HepG2 (cell line): ENCODE measurements around the gene CYP46A1. TPM values are rescaled to one million over a fixed set of nuclear protein-coding genes. Genes with fewer than 3 reads are reported as not detected.

Experiments used
- AKAP8 ChIP-seq: sonication (generic); formaldehyde crosslinking; IDR thresholded peaks from 2 replicates; pipeline ENCODE4 v1.5.1; 2020; ENCODE audit warnings: mild to moderate bottlenecking, missing genetic modification reagents
- CBFB ChIP-seq: sonication (generic); formaldehyde crosslinking; IDR thresholded peaks from 2 replicates; pipeline ENCODE4 v1.4.0; 2020; ENCODE audit warnings: missing genetic modification reagents
- HES4 ChIP-seq: sonication (generic); formaldehyde crosslinking; IDR thresholded peaks from 2 replicates; pipeline ENCODE4 v1.9.0; 2021; ENCODE audit warnings: mild to moderate bottlenecking, missing genetic modification reagents, borderline replicate concordance
- ISX ChIP-seq: sonication (generic); formaldehyde crosslinking; conservative IDR thresholded peaks from 2 replicates; pipeline ENCODE4 v1.5.0; 2020; ENCODE audit warnings: missing genetic modification reagents
- KLF15 ChIP-seq: sonication (generic); formaldehyde crosslinking; IDR thresholded peaks from 2 replicates; pipeline ENCODE4 v1.8.1; 2023; ENCODE audit warnings: borderline replicate concordance, mild to moderate bottlenecking, inconsistent platforms, missing genetic modification reagents, mixed read lengths
- LCORL ChIP-seq, 2 experiments: fragments of 450-650 bp in 1 of 2; sonication (generic) in 1 of 2; formaldehyde crosslinking in 1 of 2; IDR thresholded peaks; 2 replicates each; pipeline versions ENCODE4 v1.5.0 to v1.6.1; 2017 to 2020; ENCODE audit warnings: antibody characterized with exemption in 1 of 2, missing genetic modification reagents in 1 of 2
- NR2F6 ChIP-seq, 2 experiments: IDR thresholded peaks; 2 replicates each; pipeline ENCODE4 v1.6.1; 2016; ENCODE audit warnings: antibody characterized with exemption in 1 of 2, mild to moderate bottlenecking in 1 of 2
- PAWR ChIP-seq: sonication (generic); formaldehyde crosslinking; IDR thresholded peaks from 2 replicates; pipeline ENCODE4 v1.4.0; 2020; ENCODE audit warnings: missing genetic modification reagents, mild to moderate bottlenecking, borderline replicate concordance
- PRDM10 ChIP-seq: sonication (generic); formaldehyde crosslinking; IDR thresholded peaks from 2 replicates; pipeline ENCODE4 v1.4.0; 2020; ENCODE audit warnings: low read depth, missing genetic modification reagents
- PRDM15 ChIP-seq: sonication (generic); formaldehyde crosslinking; IDR thresholded peaks from 2 replicates; pipeline ENCODE4 v1.4.0; 2020; ENCODE audit warnings: missing genetic modification reagents
- SKI ChIP-seq: fragments of 450-650 bp; IDR thresholded peaks from one replicate; pipeline ENCODE4 v1.6.1; 2018; ENCODE audit warnings: mild to moderate bottlenecking; ENCODE audit not compliant: partially characterized antibody
- SMYD3 ChIP-seq: sonication (generic); formaldehyde crosslinking; IDR thresholded peaks from 2 replicates; pipeline ENCODE4 v1.8.1; 2023; ENCODE audit warnings: mild to moderate bottlenecking, missing genetic modification reagents
- ZBTB7B ChIP-seq: sonication (generic); formaldehyde crosslinking; IDR thresholded peaks from 2 replicates; pipeline ENCODE4 v1.4.0; 2020; ENCODE audit warnings: missing genetic modification reagents
- ZFP36L1 ChIP-seq: sonication (generic); formaldehyde crosslinking; IDR thresholded peaks from 2 replicates; pipeline ENCODE4 v1.8.0; 2022; ENCODE audit warnings: mild to moderate bottlenecking, missing genetic modification reagents, moderate library complexity
- ZFP91 ChIP-seq: sonication (generic); formaldehyde crosslinking; IDR thresholded peaks from 2 replicates; pipeline ENCODE4 v1.9.0; 2022; ENCODE audit warnings: missing genetic modification reagents, mild to moderate bottlenecking, borderline replicate concordance
- ZNF256 ChIP-seq: sonication (generic); formaldehyde crosslinking; conservative IDR thresholded peaks from 2 replicates; pipeline ENCODE4 v1.4.0; 2020; ENCODE audit warnings: missing genetic modification reagents
- ZNF264 ChIP-seq: sonication (generic); formaldehyde crosslinking; IDR thresholded peaks from 2 replicates; pipeline ENCODE4 v1.4.0; 2020; ENCODE audit warnings: missing genetic modification reagents
- ZNF839 ChIP-seq: sonication (generic); formaldehyde crosslinking; IDR thresholded peaks from 2 replicates; pipeline ENCODE4 v1.4.0; 2020; ENCODE audit warnings: missing genetic modification reagents, mild to moderate bottlenecking, borderline replicate concordance
- ZSCAN21 ChIP-seq: sonication (generic); formaldehyde crosslinking; IDR thresholded peaks from 2 replicates; pipeline ENCODE4 v1.8.0; 2022; ENCODE audit warnings: mild to moderate bottlenecking, missing genetic modification reagents, moderate library complexity, borderline replicate concordance
- polyA plus RNA-seq, 8 experiments: library from polyadenylated mRNA; depleted of rRNA in 3 of 8; stranded (reverse) in 7 of 8; unstranded in 1 of 8; fragments of >200 nt; fragmentation: Illumina TruSeq in 4 of 8; extraction: Trizol in 4 of 8; gene quantifications; 2 replicates each; pipeline versions ENCODE4 v1.2.1 to v1.2.3, GENCODE V29; 2011 to 2016; ENCODE audit warnings: low read depth in 4 of 8, missing spikeins in 1 of 8, mixed read lengths in 1 of 8; ENCODE audit not compliant: insufficient read depth in 1 of 8
- total RNA-seq, 5 experiments: library from RNA; depleted of rRNA; stranded (reverse); fragments of >200 nt; fragmentation: Illumina TruSeq; extraction: Trizol; gene quantifications; 2 replicates each; pipeline ENCODE4 v1.2.3, GENCODE V29; 2016; ENCODE audit warnings: low read depth in 1 of 5

CYP46A1 gene
- total and polyA plus RNA-seq, 2 of the 13 experiments (the other 11 are each of a cell fraction or from before 2014, with no cell fraction given) = not detected

- no peak for TF ChIP-seq PRDM10 (CRISPR knock-in tag)
- TF ChIP-seq ZNF839 (CRISPR knock-in tag) = no peak
- no peak for TF ChIP-seq PAWR (CRISPR knock-in tag)
- no peak for TF ChIP-seq ISX (CRISPR knock-in tag)
- TF ChIP-seq ZFP91 = no peak
- 0 out of 2 replicates have a peak, but pooled peaks have one; percentile 30 for TF ChIP-seq ZBTB7B (CRISPR knock-in tag)
- peak; percentile 7; the same call in 1 of the 2 replicates for TF ChIP-seq NR2F6 (IDR thresholded peaks at IDR 0.05)
- no peak for TF ChIP-seq NR2F6 (CRISPR knock-in tag; IDR thresholded peaks at IDR 0.05)
- TF ChIP-seq ZNF256 = no peak
- no peak for TF ChIP-seq CBFB (CRISPR knock-in tag)
- no peak for TF ChIP-seq LCORL (IDR thresholded peaks at IDR 0.05)
- 0 out of 2 replicates have a peak, but pooled peaks have one; percentile 29 for TF ChIP-seq LCORL (CRISPR knock-in tag; IDR thresholded peaks at IDR 0.05)
- no peak for TF ChIP-seq ZNF264
- no peak for TF ChIP-seq ZFP36L1 (CRISPR knock-in tag)
- TF ChIP-seq PRDM15 (CRISPR knock-in tag) = no peak
- no peak for TF ChIP-seq KLF15
- TF ChIP-seq SMYD3 = no peak
- no peak for TF ChIP-seq SKI
- TF ChIP-seq ZSCAN21 (CRISPR knock-in tag) = no peak
- TF ChIP-seq AKAP8 (CRISPR knock-in tag) = no peak
- no peak for TF ChIP-seq HES4 (CRISPR knock-in tag)
Measured at GRCh38 chr14:99664058-99664936, 19.8 kb upstream of the CYP46A1 start (continued).
